Posterior cingulate gyrus (tissue), 11 donors: ENCODE measurements around the gene HES1.

Experiments
- DNase-seq, 10 donors: peaks; one replicate each; pipeline versions ENCODE4 v3.0.0 to v3.0.0-alpha.2; 2020 to 2021; ENCODE audit warnings: mixed read lengths in 3 of 10
- intact Hi-C: fragments of 100-400 bp; cut with DNase I; formaldehyde crosslinking; loops from one replicate; pipeline ENCODE4 v1.15.1; 2023

HES1 gene

GRCh38 chr3:194162817-194163584, 27.1 kb downstream of the HES1 start:
- intact Hi-C loops: no loop called here

GRCh38 chr3:194163697-194164096, 27.7 kb downstream of the HES1 start:
- intact Hi-C loops: no loop called here

More at GRCh38 chr3:194162817-194163584, 27.1 kb downstream of the HES1 start:
- no peak for DNase-seq

GRCh38 chr3:194164861-194165260, 28.9 kb downstream of the HES1 start:
- intact Hi-C loops: no loop called here
- no peak for DNase-seq

More at GRCh38 chr3:194163697-194164096, 27.7 kb downstream of the HES1 start:
- no peak for DNase-seq

GRCh38 chr3:194165271-194166018, 29.5 kb downstream of the HES1 start:
- intact Hi-C loops: no loop called here
- DNase-seq: no peak

- no peak for DNase-seq
- intact Hi-C loops: no loop called here
Observed at GRCh38 chr3:194166682-194167479, 30.9 kb downstream of the HES1 start.

- intact Hi-C loops: no loop called here
- no peak for DNase-seq
Observed at GRCh38 chr3:194167480-194168282, 31.7 kb downstream of the HES1 start.

- intact Hi-C loops: no loop called here
Observed at GRCh38 chr3:194168994-194169393, 33.0 kb downstream of the HES1 start.

GRCh38 chr3:194169595-194169994, 33.6 kb downstream of the HES1 start:
- intact Hi-C loops: no loop called here
- no peak for DNase-seq

More at GRCh38 chr3:194168994-194169393, 33.0 kb downstream of the HES1 start:
- no peak for DNase-seq

- no peak for DNase-seq
- intact Hi-C loops: no loop called here
Observed at GRCh38 chr3:194170793-194171192, 34.8 kb downstream of the HES1 start.

GRCh38 chr3:194174406-194174805, 38.5 kb downstream of the HES1 start:
- intact Hi-C loops: no loop called here

GRCh38 chr3:194174980-194175379, 39.0 kb downstream of the HES1 start:
- no peak for DNase-seq
- intact Hi-C loops: no loop called here

More at GRCh38 chr3:194174406-194174805, 38.5 kb downstream of the HES1 start:
- no peak for DNase-seq

GRCh38 chr3:194176274-194176991, 40.5 kb downstream of the HES1 start:
- no peak for DNase-seq

GRCh38 chr3:194177141-194177540, 41.2 kb downstream of the HES1 start:
- intact Hi-C loops: no loop called here
- DNase-seq: no peak

More at GRCh38 chr3:194176274-194176991, 40.5 kb downstream of the HES1 start:
- intact Hi-C loops: no loop called here

GRCh38 chr3:194178128-194178527, 42.2 kb downstream of the HES1 start:
- intact Hi-C loops: no loop called here
- DNase-seq: no peak

GRCh38 chr3:194178669-194179068, 42.7 kb downstream of the HES1 start:
- intact Hi-C loops: no loop called here
- no peak for DNase-seq

- intact Hi-C loops: no loop called here
Observed at GRCh38 chr3:194180570-194180969, 44.6 kb downstream of the HES1 start.

GRCh38 chr3:194181612-194182529, 45.9 kb downstream of the HES1 start:
- DNase-seq: no peak
- intact Hi-C loops: no loop called here

More at GRCh38 chr3:194180570-194180969, 44.6 kb downstream of the HES1 start:
- no peak for DNase-seq

GRCh38 chr3:194183271-194183670, 47.3 kb downstream of the HES1 start:
- intact Hi-C loops: no loop called here

More at GRCh38 chr3:194183271-194183670, 47.3 kb downstream of the HES1 start:
- DNase-seq: no peak
